Airway epithelial cell (primary cell): ENCODE results near the gene SPDYE5. TPM values are rescaled to one million over a fixed set of nuclear protein-coding genes. Genes with fewer than 3 reads are reported as not detected.

Source experiments
- total RNA-seq: library from RNA; depleted of rRNA; stranded (reverse); fragments of >200 nt; gene quantifications from 2 replicates; pipeline ENCODE4 v1.2.3, GENCODE V29; 2015

Gene SPDYE5, protein sequence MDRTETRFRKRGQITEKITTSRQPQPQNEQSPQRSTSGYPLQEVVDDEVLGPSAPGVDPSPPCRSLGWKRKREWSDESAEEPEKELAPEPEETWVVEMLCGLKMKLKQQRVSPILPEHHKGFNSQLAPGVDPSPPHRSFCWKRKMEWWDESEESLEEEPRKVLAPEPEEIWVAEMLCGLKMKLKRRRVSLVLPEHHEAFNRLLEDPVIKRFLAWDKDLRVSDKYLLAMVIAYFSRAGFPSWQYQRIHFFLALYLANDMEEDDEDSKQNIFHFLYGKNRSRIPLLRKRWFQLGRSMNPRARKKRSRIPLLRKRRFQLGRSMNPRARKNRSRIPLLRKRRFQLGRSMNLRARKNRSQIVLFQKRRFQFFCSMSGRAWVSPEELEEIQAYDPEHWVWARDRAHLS
- not detected in 2 replicates for total RNA-seq

DNA sequence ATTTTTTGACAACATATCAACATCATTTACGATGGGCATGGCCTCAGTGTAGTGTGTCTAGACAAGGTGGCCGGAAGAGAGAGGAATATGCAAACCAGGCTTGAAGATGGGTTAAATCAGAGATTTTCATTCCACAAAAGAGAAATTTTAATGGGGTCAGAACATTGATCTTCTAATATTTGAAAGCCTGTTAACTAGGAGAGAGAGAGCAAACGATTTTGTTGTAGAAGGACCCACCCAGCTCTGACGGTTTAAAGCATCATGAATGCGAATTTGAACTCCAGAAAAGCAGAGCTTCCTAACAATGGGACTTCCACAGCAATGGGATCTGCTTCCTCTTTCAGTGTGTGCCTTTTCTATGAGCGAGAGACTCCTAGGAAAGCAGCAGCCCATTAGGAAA is at the start of gene SPDYE5:
SPDYE5 (plus strand) TSS at position 301 of the 400 bp plus-strand sequence. CDS start 1,728 bp downstream, outside the sequence.

DNA sequence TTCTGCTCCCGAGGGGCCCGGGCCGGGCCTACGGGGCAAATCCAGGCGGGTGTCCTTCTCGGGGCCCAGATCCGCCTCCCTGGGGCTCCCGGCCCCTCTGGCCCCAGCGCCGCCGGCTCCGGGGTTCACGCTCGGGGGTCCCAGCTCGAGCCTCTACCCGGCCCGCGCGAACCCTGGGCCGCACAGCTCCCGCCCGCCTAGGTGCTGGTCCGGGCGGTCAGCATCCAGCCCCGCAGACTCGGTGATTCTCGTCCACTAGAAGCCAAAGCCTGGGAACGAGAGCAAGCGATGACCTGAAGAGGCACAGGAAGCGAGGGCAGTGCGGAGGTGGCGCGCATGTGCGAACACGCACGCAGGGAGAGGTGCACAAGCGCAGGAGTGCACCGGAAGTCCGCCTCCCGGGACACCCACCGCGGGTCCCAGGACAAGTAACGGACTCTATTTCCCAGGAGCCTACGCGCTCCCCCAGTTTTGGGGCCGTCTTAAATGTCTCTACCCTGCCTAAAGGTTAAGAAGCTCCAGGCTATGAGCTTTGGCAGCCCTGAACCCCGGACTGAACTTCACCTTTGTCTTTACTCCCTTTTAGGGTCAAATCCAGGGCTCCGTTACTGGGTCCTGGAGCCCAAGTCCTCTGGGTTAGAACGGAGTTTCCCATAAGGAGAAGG is 6.0 kb upstream of the SPDYE5 start, which contains the start of gene POM121C:
POM121C (minus strand) TSS at position 321 of the 665 bp plus-strand sequence. CDS start 44,803 bp downstream, outside the sequence.

Other genes starting within 250 kb of the SPDYE5 start
- gene TRIM73, start 96.7 kb upstream of the SPDYE5 start, total RNA-seq: not detected in 2 replicates
- gene POM121C, start 6.0 kb upstream of the SPDYE5 start, total RNA-seq: 7.4 and 17.7 TPM in 2 replicates
- 4.0 and 6.5 TPM in 2 replicates for gene HIP1, start 246.6 kb downstream of the SPDYE5 start, total RNA-seq